SK-N-SH (cell line): Measurements from ENCODE around the gene MELTF. TPM values are rescaled to one million over a fixed set of nuclear protein-coding genes. Genes with fewer than 3 reads are reported as not detected.

Experiments
- CTCF ChIA-PET: fragments of 300-600, 350-600 bp; formaldehyde crosslinking; extraction: SDS; loops from one replicate; lab custom pipeline; 2021; lab: Yijun Ruan, JAX
- POLR2A ChIA-PET: fragments of 350-600 bp; sonication (Branson Sonifier 250); formaldehyde crosslinking; extraction: SDS; loops from one replicate; lab custom pipeline; 2020; ENCODE audit warnings: antibody characterized with exemption, inconsistent platforms; lab: Yijun Ruan, JAX
- DNase-seq: peaks from one replicate; pipeline ENCODE4 v3.0.0; 2012
- H2AFZ ChIP-seq: fragments of 200-600 bp; sonication (generic); 2 replicates; pipeline ENCODE4 v1.8.1; 2016; ENCODE audit warnings: antibody characterized with exemption, mild to moderate bottlenecking, low read depth
- H3F3A ChIP-seq: fragments of 200-600 bp; sonication (generic); replicated peaks from 2 replicates; pipeline ENCODE3; 2016; ENCODE audit warnings: antibody characterized with exemption, mild to moderate bottlenecking; ENCODE audit not compliant: insufficient read depth
- H3K27ac ChIP-seq, 2 experiments: fragments of 200-500 bp in 1 of 2; fragments of 200-600 bp in 1 of 2; sonication (Bioruptor generic) in 1 of 2; sonication (generic), shearing (Covaris generic) in 1 of 2; 2 replicates each; pipeline versions ENCODE4 v1.5.1 to v1.6.1; 2014 to 2016; ENCODE audit warnings: low read depth in 2 of 2, inconsistent platforms in 1 of 2, low read length in 1 of 2, mild to moderate bottlenecking in 1 of 2, mixed read lengths in 1 of 2
- H3K27me3 ChIP-seq: fragments of 200-600 bp; sonication (generic), shearing (Covaris generic); 2 replicates; pipeline ENCODE4 v1.6.1; 2016; ENCODE audit warnings: mixed run types; ENCODE audit not compliant: insufficient read depth
- H3K36me3 ChIP-seq, 2 experiments: fragments of 200-500 bp in 1 of 2; fragments of 200-600 bp in 1 of 2; sonication (Bioruptor generic) in 1 of 2; sonication (generic) in 1 of 2; replicated peaks in 1 of 2; 2 replicates each; pipeline versions ENCODE3 to v1.5.1; 2014 to 2016; ENCODE audit warnings: low read length in 1 of 2, mild to moderate bottlenecking in 1 of 2; ENCODE audit not compliant: insufficient read depth in 2 of 2, control insufficient read depth in 1 of 2
- H3K4me1 ChIP-seq, 2 experiments: fragments of 200-500 bp in 1 of 2; fragments of 200-600 bp in 1 of 2; sonication (Bioruptor generic) in 1 of 2; sonication (generic), shearing (Covaris generic) in 1 of 2; 2 replicates each; pipeline versions ENCODE4 v1.5.1 to v1.6.1; 2014 to 2016; ENCODE audit warnings: low read depth in 1 of 2, low read length in 1 of 2, mixed run types in 1 of 2; ENCODE audit not compliant: insufficient read depth in 2 of 2, control insufficient read depth in 1 of 2
- H3K4me2 ChIP-seq: fragments of 200-600 bp; sonication (generic), shearing (Covaris generic); 2 replicates; pipeline ENCODE4 v1.6.1; 2017; ENCODE audit warnings: mixed run types
- H3K4me3 ChIP-seq, 2 experiments: fragments of 200-500 bp in 1 of 2; fragments of 200-600 bp in 1 of 2; sonication (Bioruptor generic) in 1 of 2; sonication (generic), shearing (Covaris generic) in 1 of 2; 2 replicates each; pipeline versions ENCODE4 v1.5.1 to v1.8.1; 2014 to 2016; ENCODE audit warnings: low read depth in 2 of 2, inconsistent platforms in 1 of 2, low read length in 1 of 2, mild to moderate bottlenecking in 1 of 2, mixed read lengths in 1 of 2, moderate library complexity in 1 of 2
- H3K79me2 ChIP-seq: fragments of 200-600 bp; sonication (generic); 2 replicates; pipeline ENCODE4 v1.8.1; 2017; ENCODE audit warnings: mild to moderate bottlenecking; ENCODE audit not compliant: insufficient read depth
- H3K9ac ChIP-seq: fragments of 200-600 bp; sonication (generic); 2 replicates; pipeline ENCODE4 v1.6.1; 2017; ENCODE audit warnings: mixed run types
- H3K9me2 ChIP-seq: fragments of 200-600 bp; sonication (generic); 2 replicates; pipeline ENCODE4 v1.6.1; 2017; ENCODE audit warnings: mixed run types
- H3K9me3 ChIP-seq: fragments of 200-600 bp; sonication (generic); 2 replicates; pipeline ENCODE4 v1.6.1; 2017; ENCODE audit warnings: mixed run types, mild to moderate bottlenecking, moderate library complexity
- H4K20me1 ChIP-seq: fragments of 200-600 bp; sonication (generic); 2 replicates; pipeline ENCODE4 v1.6.1; 2017; ENCODE audit warnings: mild to moderate bottlenecking, mixed run types; ENCODE audit not compliant: insufficient read depth
- CHD2 ChIP-seq: fragments of 150-350 bp; IDR thresholded peaks from 2 replicates; pipeline ENCODE4 v1.6.1; 2018; ENCODE audit warnings: low read length; ENCODE audit not compliant: partially characterized antibody
- ELF1 ChIP-seq: IDR thresholded peaks from 2 replicates; pipeline ENCODE4 v1.4.0; 2012
- EZH2phosphoT487 ChIP-seq: fragments of 200-600 bp; sonication (generic); IDR thresholded peaks from 2 replicates; pipeline ENCODE4 v1.6.1; 2017; ENCODE audit warnings: low read depth, mixed run types, mild to moderate bottlenecking, antibody characterized with exemption, moderate library complexity, borderline replicate concordance
- FOSL2 ChIP-seq: IDR thresholded peaks from 2 replicates; pipeline ENCODE4 v1.4.0; 2012; ENCODE audit warnings: low read depth, mild to moderate bottlenecking, moderate library complexity, borderline replicate concordance
- GABPA ChIP-seq: IDR thresholded peaks from 2 replicates; pipeline ENCODE4 v1.4.0; 2012; ENCODE audit warnings: low read depth, mild to moderate bottlenecking
- GATA2 ChIP-seq: sonication (generic); formaldehyde crosslinking; IDR thresholded peaks from 2 replicates; pipeline ENCODE4 v1.5.0; 2020; ENCODE audit warnings: mild to moderate bottlenecking, missing genetic modification reagents
- RCOR1 ChIP-seq: fragments of 150-350 bp; IDR thresholded peaks from 2 replicates; pipeline ENCODE4 v1.6.1; 2017; ENCODE audit warnings: antibody characterized with exemption, low read length
- RXRA ChIP-seq: IDR thresholded peaks from 2 replicates; pipeline ENCODE4 v1.4.0; 2012; ENCODE audit warnings: low read depth, mild to moderate bottlenecking, borderline replicate concordance
- SIN3A ChIP-seq: IDR thresholded peaks from 2 replicates; pipeline ENCODE4 v1.6.1; 2012; ENCODE audit warnings: low read depth, mild to moderate bottlenecking, low read length, moderate library complexity, borderline replicate concordance
- TCF12 ChIP-seq: IDR thresholded peaks from 2 replicates; pipeline ENCODE4 v1.4.0; 2012
- YY1 ChIP-seq: IDR thresholded peaks from 2 replicates; pipeline ENCODE4 v1.4.0; 2012; ENCODE audit warnings: low read depth, mild to moderate bottlenecking
- WGBS: methylation state at CpG from one replicate; pipeline ENCODE4 v1.1.6; 2017; ENCODE audit warnings: low lambda C conversion rate; 5-methylcytosine and 5-hydroxymethylcytosine counted together
- polyA plus RNA-seq, 3 experiments: library from polyadenylated mRNA; depleted of rRNA; stranded (reverse); fragments of >200 nt; gene quantifications; 2 replicates each; pipeline ENCODE4 v1.2.3, GENCODE V29; 2012
- TF ChIP-seq, protein P1 (sequence below): fragments of 150-350 bp; IDR thresholded peaks from 2 replicates; pipeline ENCODE4 v1.6.1; 2016; ENCODE audit warnings: mild to moderate bottlenecking, low read depth, low read length
- TF ChIP-seq, protein P2 (sequence below): fragments of 200-600 bp; sonication (generic); IDR thresholded peaks from 2 replicates; pipeline ENCODE4 v1.6.1; 2017; ENCODE audit warnings: antibody characterized with exemption, mild to moderate bottlenecking, moderate library complexity
- TF ChIP-seq, protein P3 (sequence below): IDR thresholded peaks from 2 replicates; pipeline ENCODE4 v1.4.0; 2012; ENCODE audit warnings: low read depth, borderline replicate concordance
- TF ChIP-seq, protein P4 (sequence below): IDR thresholded peaks from 2 replicates; pipeline ENCODE4; 2012

The MELTF gene
- polyA plus RNA-seq, 1 of the 3 experiments (the other 2 are of a cell fraction): 32.4 TPM

DNA sequence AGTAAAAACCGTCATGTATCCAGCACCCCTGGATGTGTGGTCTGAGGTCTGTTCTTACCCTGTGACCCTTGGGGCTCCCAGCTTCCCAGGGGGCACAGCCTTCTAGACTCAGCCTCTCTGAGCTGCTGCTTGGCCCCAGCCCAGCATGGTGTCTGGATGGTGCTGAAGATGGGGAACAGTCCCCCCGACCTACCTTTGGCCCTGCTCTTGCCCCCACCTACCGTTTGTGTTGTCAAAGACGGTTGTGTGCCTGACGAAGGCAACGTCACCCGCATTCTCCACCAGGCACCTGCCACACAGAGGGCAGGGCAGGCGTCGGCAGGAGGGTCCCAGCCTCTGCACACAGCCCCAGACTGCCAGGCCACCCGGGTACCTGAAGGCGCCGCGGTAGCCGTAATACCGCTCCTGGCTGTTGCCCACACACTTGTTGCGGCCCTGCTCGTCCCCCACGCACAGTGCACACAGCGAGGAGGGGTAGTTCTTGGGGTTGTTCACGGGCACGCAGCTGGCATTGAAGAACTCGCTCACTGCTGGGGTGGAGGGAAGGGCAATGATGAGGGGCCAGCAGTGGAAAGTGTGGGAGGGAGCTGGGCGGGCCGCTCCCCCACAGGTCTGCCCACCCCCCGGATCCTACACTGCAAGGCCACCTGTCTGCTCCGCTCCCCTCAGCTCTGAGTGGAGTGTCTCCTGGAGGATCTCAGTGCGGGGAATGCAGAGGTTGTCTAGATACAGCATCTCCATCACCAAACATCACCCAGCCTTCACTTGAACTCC is 21.0 kb downstream of the MELTF start:
- CTCF ChIA-PET: interaction anchor here (9.1 kb wide), 1 partner anchor 21 kb away, joined by 79 read pairs; the partner anchor contains the start of gene MELTF
- H3K36me3 ChIP-seq: no peaks in the 10 kb centered on the region
- WGBS: 97% methylated on average over 13 of the region's 27 CpGs
- H3K4me1 ChIP-seq: peaks cover 0 to 20% of the 10 kb centered on the region in 2 experiments; a peak in 1 of 4 replicates
- no peaks in the 10 kb centered on the region for H3K27me3 ChIP-seq
- H4K20me1 ChIP-seq: no peaks in the 10 kb centered on the region
- H3K4me3 ChIP-seq: no peak overlapping the region
- DNase-seq: no peak
- no peaks in the 10 kb centered on the region for H3K9me2 ChIP-seq
- no peaks in the 10 kb centered on the region for H3K9me3 ChIP-seq
- no peaks in the 10 kb centered on the region for H3K79me2 ChIP-seq
- no peaks in the 10 kb centered on the region for H3F3A ChIP-seq
- no peak overlapping the region for H3K27ac ChIP-seq
- POLR2A ChIA-PET: no interaction called here
- TF ChIP-seq EZH2phosphoT487: no peak
- TF ChIP-seq GATA2 (CRISPR knock-in tag): no peak
- H3K4me2 ChIP-seq: no peak overlapping the region
- no peak overlapping the region for H2AFZ ChIP-seq
- H3K9ac ChIP-seq: no peak overlapping the region

DNA sequence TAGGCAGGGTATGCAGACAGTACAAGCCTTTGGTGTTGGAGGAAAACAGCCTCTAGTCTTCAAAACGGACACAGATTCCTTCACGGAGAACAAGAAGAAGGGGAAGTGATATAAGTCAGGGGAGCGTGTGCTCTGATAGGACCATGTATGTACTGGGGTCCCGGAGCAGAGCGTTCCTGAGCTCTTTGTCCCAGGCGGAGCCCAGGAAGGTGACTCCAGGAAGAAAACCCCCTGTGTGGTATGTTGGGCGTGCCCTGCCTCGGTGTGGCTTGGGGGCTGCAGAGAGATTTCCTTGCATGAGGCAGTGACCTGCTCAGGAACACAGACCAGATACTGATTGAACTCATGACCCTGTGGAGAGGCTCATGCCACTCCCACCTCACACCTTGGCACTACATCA is 21.7 kb downstream of the MELTF start:
- no peak for DNase-seq
- Histone ChIP-seq H3K9me2 (no peaks in the 10 kb centered on the region), H3K27ac (no peak overlapping the region), H3K4me2 (no peak overlapping the region), H3F3A (no peaks in the 10 kb centered on the region)
- TF ChIP-seq YY1 (no peak), FOSL2 (no peak), GABPA (no peak), ELF1 (no peak), CHD2 (no peak), GATA2 (CRISPR knock-in tag) (no peak), SIN3A (no peak), RXRA (no peak), TCF12 (no peak), RCOR1 (no peak)
- TF ChIP-seq, protein P1, sequence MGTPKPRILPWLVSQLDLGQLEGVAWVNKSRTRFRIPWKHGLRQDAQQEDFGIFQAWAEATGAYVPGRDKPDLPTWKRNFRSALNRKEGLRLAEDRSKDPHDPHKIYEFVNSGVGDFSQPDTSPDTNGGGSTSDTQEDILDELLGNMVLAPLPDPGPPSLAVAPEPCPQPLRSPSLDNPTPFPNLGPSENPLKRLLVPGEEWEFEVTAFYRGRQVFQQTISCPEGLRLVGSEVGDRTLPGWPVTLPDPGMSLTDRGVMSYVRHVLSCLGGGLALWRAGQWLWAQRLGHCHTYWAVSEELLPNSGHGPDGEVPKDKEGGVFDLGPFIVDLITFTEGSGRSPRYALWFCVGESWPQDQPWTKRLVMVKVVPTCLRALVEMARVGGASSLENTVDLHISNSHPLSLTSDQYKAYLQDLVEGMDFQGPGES: no peak
- TF ChIP-seq, protein P2, sequence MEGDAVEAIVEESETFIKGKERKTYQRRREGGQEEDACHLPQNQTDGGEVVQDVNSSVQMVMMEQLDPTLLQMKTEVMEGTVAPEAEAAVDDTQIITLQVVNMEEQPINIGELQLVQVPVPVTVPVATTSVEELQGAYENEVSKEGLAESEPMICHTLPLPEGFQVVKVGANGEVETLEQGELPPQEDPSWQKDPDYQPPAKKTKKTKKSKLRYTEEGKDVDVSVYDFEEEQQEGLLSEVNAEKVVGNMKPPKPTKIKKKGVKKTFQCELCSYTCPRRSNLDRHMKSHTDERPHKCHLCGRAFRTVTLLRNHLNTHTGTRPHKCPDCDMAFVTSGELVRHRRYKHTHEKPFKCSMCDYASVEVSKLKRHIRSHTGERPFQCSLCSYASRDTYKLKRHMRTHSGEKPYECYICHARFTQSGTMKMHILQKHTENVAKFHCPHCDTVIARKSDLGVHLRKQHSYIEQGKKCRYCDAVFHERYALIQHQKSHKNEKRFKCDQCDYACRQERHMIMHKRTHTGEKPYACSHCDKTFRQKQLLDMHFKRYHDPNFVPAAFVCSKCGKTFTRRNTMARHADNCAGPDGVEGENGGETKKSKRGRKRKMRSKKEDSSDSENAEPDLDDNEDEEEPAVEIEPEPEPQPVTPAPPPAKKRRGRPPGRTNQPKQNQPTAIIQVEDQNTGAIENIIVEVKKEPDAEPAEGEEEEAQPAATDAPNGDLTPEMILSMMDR: no peak
- TF ChIP-seq, protein P3, sequence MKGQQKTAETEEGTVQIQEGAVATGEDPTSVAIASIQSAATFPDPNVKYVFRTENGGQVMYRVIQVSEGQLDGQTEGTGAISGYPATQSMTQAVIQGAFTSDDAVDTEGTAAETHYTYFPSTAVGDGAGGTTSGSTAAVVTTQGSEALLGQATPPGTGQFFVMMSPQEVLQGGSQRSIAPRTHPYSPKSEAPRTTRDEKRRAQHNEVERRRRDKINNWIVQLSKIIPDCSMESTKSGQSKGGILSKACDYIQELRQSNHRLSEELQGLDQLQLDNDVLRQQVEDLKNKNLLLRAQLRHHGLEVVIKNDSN: no peak
- TF ChIP-seq, protein P4, sequence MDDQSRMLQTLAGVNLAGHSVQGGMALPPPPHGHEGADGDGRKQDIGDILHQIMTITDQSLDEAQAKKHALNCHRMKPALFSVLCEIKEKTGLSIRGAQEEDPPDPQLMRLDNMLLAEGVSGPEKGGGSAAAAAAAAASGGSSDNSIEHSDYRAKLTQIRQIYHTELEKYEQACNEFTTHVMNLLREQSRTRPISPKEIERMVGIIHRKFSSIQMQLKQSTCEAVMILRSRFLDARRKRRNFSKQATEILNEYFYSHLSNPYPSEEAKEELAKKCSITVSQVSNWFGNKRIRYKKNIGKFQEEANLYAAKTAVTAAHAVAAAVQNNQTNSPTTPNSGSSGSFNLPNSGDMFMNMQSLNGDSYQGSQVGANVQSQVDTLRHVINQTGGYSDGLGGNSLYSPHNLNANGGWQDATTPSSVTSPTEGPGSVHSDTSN: no peak
- TF ChIP-seq, all 33 proteins: peak for 0
- H4K20me1 ChIP-seq: no peaks in the 10 kb centered on the region
- POLR2A ChIA-PET: no interaction called here
- peaks cover 0 to 23% of the 10 kb centered on the region in 2 experiments; a peak in 1 of 4 replicates for H3K4me1 ChIP-seq
- WGBS: 92% methylated on average over 7 of the region's 8 CpGs
- no peak overlapping the region for H3K4me3 ChIP-seq
- no peaks in the 10 kb centered on the region for H3K9me3 ChIP-seq
- CTCF ChIA-PET: interaction anchor here (9.1 kb wide), 1 partner anchor 22 kb away, joined by 79 read pairs; the partner anchor contains the start of gene MELTF
- no peaks in the 10 kb centered on the region for H3K36me3 ChIP-seq
- no peaks in the 10 kb centered on the region for H3K27me3 ChIP-seq
- H3K79me2 ChIP-seq: no peaks in the 10 kb centered on the region
- H2AFZ ChIP-seq: no peak overlapping the region
- no peak overlapping the region for H3K9ac ChIP-seq
